ENCODE data around the gene ARL5B. TPM values are rescaled to one million over a fixed set of nuclear protein-coding genes. Genes with fewer than 3 reads are reported as not detected.

ARL5B gene
- polyA plus RNA-seq, 3 donors, result 35.3 to 40.7 (median 39.5) TPM

DNA sequence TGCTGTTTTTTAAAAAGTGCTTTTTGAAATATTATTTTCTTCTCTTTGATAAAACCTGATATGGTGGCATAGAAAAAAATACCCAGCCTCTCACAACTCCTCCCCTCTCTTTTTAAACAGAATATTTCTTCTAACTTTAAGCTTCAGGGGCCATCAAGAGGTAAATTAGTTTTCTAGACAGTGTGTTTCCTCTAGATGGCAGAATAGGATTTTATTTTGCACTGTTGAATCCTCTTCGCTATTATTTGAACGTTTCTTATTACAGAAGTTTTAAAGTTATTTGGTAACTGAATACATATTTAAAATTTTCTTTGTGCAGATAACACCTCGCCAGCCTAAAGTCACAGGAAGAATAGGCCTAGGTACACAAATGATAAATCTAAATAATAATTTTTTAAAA, 30.3 kb downstream of the ARL5B start:
- peak; percentile 27 for DNase-seq

DNA sequence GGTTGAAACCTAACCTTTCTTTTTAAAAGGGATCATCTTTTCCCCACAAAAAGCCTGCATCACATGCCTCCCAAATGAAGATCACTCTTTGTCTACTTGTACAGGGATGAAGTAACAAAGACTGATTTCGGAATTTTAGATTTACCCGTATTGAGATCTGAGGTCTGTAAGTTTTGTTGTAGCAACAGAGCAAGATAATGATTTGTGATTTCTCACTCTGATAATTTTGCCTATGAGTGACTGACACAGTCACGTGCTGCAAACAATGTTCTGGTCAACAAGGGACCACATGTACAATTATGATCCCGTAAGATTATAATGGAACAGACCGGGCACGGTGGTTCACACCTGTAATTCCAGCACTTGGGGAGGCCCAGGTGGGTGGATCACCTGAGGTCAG, 31.3 kb downstream of the ARL5B start:
- no peak for DNase-seq

DNA sequence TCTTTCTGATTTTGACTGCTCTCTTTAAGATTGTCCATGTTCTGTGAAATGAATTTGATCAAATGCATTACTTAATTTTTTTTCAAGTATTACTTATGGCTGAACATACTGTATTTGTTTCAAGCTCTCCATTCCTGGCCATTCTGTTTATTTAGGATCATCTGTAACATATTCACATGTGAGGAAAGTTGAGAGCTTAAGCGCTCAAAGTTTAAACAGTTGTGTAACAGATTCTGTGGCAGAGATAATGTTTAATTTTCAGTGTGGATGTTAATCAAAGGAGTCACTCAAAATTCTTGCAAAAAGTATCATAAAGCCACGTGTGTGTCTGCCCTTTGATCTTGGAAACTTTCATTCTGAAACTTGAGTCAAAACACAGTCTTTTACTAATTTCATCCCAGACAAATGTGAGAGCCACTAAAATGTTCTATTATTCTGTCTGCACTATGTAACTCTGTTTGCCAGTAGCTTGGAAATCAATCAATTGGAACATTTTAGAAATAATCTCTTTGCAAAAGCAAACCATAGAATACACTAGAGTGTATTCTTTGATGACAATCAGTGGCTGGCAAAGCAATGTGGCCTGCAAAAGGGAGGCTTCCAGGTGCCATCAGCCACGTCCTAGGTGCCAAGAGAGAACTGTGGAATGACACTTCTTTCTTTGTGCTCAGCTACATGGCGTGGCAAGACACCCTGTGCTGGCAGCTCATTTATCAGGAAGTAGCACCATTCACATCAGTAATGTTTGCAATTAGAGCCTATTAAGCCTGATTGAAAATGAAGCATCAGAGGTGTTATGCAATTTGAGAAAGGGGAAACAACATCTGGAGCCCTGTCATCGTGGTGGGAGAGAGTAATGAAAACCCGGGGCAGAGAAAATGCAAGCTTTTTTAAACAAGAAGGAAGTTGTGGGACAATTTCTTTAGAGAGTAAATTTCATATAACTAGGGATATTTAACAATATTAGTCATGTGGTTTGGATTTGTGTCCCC, 40.9 kb downstream of the ARL5B start:
- no peak for DNase-seq

DNA sequence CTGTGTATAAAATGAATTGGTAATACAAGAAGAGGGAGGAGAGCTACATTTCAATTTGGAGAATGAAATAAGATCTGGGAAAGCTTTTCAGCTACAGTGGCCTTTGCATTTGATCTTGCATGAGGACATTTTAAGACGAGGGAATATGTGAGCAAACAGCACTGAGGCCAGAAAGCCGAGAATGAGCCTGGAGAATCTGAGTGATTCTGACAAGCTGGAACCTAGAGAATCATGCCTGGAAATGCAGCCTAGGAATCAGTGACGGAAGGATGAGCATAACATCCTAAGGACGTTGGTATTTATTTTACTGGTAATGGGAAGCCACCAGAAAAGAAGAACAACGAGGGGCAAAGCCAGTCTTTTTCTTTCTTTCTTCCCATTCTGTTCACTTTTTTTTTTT, 44.3 kb downstream of the ARL5B start:
- DNase-seq, result peak; percentile 17

DNA sequence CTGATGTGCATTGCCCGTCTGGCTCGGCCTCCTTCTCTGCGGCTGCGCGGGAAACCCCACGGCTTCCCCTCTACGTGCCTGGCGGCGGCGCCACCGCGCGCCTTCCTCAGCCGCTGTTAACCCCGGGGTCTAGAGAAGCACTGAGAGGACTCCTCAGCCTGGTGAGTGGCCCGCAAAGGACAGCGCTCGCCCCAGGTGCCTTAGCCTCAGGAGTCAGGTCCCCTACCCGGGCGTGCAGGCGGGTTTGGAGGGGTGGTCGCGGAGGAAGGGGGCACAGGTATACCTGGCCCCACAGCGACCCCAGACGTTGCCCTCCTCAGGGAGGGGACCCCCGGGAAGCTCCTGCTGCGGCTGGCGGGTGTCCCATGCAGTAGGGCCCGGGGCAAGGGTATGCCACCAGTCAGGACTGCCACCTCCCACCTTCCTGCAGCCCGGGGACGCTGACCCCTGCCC, 51.0 kb downstream of the ARL5B start:
- DNase-seq, result no peak

DNA sequence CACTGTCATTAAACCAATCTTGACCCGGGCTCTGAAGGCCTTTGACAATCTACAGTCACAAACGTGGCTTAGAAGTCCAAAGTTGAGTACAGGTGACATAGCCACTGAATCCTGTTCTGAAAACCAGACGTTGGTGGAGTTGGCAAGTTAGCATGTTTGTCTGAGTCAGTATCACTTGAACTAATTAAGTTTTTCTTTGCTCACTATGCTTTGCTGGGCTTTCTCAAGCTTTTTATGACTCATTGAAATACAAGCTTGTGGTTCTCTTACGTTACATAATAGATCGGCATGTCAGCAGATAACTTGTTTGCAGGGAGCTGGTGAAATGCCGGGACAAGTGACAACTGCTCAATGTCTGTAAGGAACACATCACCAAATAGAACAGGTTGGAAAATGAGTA, 53.8 kb downstream of the ARL5B start:
- peak; percentile 3 for DNase-seq

DNA sequence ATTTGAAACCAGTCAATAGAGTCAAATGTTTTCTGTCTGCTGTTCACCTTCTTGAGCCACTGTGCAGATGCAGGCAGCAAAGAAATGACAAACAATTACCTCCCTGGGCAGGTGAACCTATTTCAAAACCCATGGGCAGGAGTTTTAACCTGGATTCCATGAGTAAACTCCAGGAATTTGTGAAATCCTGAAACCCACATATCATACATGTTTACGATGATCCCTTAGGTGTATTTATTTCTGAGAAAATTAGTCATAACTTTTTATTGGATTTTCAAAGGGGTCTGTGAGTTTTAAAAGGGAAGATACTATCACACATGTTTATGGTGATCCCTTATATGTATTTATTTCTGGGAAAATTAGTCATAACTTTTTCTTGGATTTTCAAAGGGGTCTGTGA, 59.8 kb downstream of the ARL5B start:
- no peak for DNase-seq

DNA sequence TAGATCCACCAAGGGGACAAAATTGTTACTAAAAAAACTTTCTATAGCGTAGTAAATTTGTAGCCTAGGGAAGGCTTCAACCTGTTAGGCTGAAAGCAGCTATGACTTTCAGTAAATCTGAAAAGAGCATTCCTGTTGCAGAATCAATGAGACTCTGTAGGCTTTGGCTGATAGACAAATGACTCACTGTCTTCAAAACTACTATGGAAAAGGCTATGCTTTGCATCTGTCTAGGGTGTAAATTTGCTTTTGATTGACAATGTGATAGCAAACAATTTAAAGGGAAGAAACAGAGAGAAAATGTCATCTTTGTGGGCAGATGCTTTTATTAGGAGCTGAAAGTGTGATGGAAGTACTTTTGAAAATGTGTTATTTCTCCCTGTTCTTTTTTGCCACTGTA, 60.6 kb downstream of the ARL5B start:
- no peak for DNase-seq

DNA sequence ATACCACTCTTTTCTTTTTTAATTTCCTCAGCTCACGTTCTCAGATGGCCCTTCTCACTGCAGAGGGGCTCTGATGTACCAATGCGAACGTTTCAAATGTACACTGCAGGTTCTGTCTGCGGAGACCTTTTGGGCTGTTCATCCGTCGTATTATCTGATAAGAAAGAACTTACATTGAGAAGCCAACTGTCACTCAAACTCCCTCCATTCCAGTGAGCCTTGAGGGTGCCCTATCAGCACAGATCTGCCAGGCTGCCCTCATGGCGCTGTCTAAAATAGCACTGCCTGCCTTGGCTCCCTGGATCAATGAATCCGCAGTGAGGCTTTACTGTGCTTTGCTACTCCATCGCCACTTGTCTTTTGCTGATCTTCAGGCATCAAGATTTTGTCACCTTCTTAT, 61.8 kb downstream of the ARL5B start:
- DNase-seq, result no peak

DNA sequence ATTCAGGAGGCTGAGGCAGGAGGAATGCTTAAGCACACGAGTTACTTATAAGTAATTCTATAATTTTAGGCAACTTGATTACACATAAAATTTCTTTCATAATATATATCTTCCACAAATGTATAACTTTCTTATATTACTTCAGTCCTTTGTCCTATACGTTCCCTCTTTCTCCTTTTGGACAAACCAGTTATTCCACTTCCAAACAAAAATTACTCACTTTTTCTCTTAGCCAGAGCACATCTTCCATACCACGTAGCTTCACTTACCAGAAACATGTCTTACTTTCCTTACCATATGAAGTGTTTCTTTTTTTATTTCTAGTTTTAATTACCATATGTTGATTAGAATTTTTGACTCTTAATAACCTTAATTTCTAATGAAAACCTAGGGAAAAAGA, 64.6 kb downstream of the ARL5B start:
- DNase-seq, result no peak

Other genes starting within 250 kb of the ARL5B start
- gene NSUN6, start 7.8 kb upstream of the ARL5B start, polyA plus RNA-seq (ENCODE audit: insufficient read length in 3 of 3), result 10 to 100 TPM; 17.6 to 39.6 (median 33.2) TPM